ENCODE data around the gene ARHGAP20.

The ARHGAP20 gene

DNA sequence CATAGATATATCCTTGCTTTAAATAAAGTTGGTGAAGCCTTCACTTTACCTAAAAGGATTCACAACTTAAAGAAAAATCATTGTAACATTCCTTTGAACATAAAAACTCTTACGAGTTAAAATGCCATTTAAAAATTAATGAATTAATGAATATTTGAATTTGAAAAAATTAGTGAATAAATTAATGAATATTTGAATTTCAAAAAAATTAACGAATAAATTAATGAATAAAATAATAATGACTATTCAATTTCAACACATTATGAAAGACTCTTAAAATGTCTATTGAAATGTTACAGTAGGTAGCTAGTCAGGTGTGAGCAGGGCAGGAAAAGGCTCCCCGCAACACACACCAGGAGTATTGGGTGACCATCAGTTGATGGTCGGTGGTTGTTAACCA lies 22.9 kb downstream of the ARHGAP20 start:
- TF ChIP-seq, protein P1, sequence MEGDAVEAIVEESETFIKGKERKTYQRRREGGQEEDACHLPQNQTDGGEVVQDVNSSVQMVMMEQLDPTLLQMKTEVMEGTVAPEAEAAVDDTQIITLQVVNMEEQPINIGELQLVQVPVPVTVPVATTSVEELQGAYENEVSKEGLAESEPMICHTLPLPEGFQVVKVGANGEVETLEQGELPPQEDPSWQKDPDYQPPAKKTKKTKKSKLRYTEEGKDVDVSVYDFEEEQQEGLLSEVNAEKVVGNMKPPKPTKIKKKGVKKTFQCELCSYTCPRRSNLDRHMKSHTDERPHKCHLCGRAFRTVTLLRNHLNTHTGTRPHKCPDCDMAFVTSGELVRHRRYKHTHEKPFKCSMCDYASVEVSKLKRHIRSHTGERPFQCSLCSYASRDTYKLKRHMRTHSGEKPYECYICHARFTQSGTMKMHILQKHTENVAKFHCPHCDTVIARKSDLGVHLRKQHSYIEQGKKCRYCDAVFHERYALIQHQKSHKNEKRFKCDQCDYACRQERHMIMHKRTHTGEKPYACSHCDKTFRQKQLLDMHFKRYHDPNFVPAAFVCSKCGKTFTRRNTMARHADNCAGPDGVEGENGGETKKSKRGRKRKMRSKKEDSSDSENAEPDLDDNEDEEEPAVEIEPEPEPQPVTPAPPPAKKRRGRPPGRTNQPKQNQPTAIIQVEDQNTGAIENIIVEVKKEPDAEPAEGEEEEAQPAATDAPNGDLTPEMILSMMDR (IDR thresholded peaks at IDR 0.05): no peak

DNA sequence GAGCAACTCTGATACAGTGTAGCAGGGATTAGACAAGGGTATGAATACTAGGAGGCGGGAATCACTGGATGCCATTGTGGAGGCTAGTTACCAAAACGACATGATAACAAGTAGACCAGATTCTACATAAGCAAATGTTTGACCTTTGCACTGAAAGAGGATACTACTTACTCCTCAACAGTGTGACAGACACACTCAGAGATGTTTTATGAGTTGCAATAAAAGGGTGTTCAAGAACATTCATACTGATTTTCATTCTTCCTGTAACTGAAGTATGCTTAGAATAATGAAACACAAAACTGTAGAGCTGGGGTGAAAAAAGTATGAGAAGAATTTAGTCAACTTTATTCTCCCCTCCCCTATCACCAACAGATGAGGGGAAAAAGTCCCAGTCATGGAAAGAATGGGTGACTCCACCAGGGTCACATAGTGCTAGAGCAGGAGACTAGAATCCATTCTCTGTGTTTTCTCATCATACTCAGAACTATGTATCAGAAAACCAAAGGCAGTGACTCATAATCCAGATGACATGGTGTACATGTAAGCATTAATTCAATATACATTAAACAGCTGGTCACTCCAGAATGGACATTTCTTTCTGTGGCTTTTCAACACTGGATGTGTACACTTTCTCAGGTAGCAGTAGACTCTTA lies 32.8 kb downstream of the ARHGAP20 start:
- TF ChIP-seq, protein P1 (IDR thresholded peaks at IDR 0.05): no peak

DNA sequence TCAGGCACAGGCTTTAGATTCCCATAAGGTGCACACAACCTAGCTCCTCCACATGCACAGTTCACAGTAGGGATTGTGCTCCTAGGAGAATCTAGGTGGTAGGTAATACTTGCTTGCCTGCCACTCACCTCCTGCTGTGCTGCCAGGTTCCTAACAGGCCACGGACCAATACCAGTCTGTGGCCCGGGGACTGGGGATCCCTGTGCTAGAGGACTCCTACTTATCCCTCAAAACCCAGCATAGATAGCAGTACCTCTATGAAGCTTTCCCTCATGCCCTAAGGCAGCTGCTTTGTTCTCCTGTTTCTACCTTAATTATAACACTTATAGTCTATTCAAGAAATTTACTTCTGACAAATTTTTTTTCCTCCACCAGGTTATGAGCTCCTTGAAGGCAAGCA lies 36.7 kb downstream of the ARHGAP20 start:
- TF ChIP-seq, protein P1 (IDR thresholded peaks at IDR 0.05): no peak

DNA sequence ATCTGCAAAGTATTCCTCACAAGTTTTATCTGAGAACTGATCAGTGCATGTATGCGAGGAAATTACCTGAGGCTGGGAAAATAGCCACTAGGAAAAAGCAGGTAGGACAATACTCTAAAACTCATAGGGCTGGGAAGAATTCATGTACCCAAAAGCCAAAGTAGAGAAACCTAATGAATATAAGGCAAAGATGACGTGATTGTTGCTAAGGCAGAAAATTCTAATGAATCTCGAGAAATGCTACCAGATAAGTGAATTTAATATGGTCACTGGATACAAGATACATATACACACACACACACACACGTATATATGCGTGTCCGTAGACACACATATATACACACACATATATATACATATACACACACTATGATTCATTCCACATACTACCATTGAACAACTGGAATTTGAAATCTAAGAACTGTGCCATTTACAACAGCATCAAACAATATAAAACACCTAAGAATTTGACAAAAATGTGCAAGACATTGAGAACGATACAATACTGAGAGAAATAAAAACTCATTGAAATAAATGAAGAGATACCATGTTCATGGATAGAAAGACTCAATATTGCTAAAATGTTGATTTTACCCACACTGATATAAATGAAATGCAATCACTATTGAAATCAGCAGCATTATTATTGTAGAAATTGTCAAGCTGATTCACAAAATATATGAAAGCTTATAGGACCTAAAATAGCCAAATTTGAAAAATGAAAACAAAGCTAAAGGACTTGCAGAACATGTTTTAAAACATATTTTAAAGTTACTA lies 46.4 kb downstream of the ARHGAP20 start:
- TF ChIP-seq, protein P1 (IDR thresholded peaks at IDR 0.05): no peak

DNA sequence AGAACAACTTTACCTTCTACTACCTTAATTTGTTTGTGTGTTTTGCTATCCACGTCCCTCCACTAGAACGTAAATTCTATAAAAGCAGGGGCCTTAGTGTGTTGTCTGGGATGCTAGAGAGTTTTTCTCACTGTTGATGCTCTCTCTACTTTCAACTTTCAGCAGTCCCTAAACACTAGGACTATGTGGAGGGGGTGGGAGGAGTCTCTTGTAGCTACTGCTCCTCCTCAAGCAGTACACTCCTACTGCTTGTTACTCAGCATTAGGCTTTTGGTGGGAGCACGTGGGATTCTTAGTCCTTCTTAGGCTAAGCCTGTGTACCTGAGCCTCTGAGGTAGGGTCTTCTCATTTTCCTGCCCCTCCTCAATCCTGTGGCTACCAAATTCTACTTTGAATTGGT lies 56.3 kb downstream of the ARHGAP20 start:
- TF ChIP-seq, protein P1 (IDR thresholded peaks at IDR 0.05): no peak

DNA sequence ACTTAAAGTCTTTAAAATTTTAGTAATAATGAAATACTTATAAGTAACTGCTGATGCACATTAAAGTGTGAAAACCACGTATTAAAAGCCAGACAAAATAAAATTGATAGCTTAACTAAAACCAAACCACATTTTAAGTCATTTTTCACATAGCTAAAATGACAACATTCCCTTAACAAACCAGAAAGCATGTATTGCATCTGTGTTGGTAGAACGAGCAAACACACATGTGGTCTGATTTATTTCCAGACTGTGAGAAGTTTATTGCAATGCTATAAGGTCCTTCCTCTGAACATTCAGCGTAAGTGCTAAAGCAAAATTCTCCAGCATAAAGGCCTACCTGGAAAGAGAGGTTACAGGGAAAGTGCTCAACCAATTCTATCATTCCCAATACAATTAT lies 57.8 kb downstream of the ARHGAP20 start:
- TF ChIP-seq, protein P1 (IDR thresholded peaks at IDR 0.05): no peak

DNA sequence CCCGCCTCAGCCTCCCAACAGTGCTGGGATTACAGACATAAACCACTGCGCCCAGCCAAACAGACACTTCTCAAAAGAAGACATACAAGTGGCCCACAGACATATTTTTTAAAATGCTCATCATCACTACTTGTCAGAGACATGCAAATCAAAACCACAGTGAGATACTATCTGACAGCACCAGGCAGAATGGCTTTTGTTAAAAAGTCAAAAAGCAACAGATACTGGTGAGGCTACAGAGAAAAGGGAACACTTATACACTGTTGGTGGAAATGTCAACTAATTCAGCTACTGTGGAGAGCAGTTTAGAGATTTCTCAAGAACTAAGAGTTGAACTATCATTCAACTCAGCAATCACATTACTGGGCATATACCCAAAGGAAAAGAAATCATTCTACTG lies 67.0 kb downstream of the ARHGAP20 start:
- TF ChIP-seq, protein P1 (IDR thresholded peaks at IDR 0.05): no peak
